HepG2 (cell line): ENCODE measurements around the gene PHKB.

Experiments
- ATF1 ChIP-seq: IDR thresholded peaks from 2 replicates; pipeline ENCODE4 v1.6.1; 2016; ENCODE audit warnings: mild to moderate bottlenecking, control low read depth
- BHLHE40 ChIP-seq: IDR thresholded peaks from 2 replicates; pipeline ENCODE4 v1.6.1; 2011; ENCODE audit warnings: low read length, improper control_type of control experiment
- EZH2 ChIP-seq: conservative IDR thresholded peaks from 2 replicates; pipeline ENCODE4 v1.6.1; 2012; ENCODE audit warnings: mild to moderate bottlenecking, low read depth, low read length, moderate library complexity
- KAT7 ChIP-seq: IDR thresholded peaks from 2 replicates; pipeline ENCODE4 v1.6.1; 2018; ENCODE audit warnings: borderline replicate concordance, missing compliant biosample characterization
- NR2F2 ChIP-seq: IDR thresholded peaks from 2 replicates; pipeline ENCODE4 v1.6.1; 2012; ENCODE audit warnings: low read depth, inconsistent platforms, borderline replicate concordance
- PHF8 ChIP-seq: sonication (generic); formaldehyde crosslinking; IDR thresholded peaks from 2 replicates; pipeline ENCODE4 v1.5.0; 2020; ENCODE audit warnings: missing genetic modification reagents
- RAD21 ChIP-seq: fragments of 450-650 bp; formaldehyde crosslinking; IDR thresholded peaks from 2 replicates; pipeline ENCODE4 v1.5.0; 2020; ENCODE audit warnings: mild to moderate bottlenecking
- TF ChIP-seq, protein P1 (sequence below): sonication (generic); formaldehyde crosslinking; IDR thresholded peaks from 2 replicates; pipeline ENCODE4 v1.5.0; 2020; ENCODE audit warnings: mild to moderate bottlenecking, missing genetic modification reagents, moderate library complexity

DNA sequence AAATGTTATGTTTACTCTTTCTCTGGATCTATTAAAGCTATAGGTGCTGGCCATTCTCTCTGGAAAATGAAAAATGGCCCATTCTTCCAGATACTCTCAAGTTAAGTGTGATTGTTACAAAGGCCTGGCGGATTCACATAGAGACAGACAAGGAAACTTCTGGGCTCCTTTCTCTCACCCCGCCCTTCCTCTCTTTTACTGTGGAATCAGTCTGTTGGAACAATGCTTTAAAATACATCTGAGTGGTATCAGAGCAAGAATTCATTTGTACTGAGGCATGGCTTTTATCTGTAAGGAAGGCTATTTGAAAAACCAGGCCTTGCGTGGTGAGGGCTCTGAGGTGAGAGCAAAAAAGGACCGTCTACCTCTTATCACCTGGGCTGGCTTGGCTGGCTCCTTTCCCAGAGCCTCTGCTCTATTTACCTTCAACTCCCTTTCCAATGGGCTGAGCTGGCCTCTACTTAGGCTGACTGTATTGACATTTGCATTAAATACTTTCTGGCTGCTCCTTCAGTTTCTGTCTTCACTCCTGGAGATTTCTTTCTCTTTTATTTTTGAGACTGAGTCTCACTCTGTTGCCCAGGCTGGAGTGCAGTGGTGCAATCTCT, 274.0 kb downstream of the PHKB start:
- TF ChIP-seq EZH2, result no peak
- TF ChIP-seq NR2F2, result no peak
- TF ChIP-seq ATF1 (CRISPR knock-in tag), result no peak
- TF ChIP-seq, protein P1, sequence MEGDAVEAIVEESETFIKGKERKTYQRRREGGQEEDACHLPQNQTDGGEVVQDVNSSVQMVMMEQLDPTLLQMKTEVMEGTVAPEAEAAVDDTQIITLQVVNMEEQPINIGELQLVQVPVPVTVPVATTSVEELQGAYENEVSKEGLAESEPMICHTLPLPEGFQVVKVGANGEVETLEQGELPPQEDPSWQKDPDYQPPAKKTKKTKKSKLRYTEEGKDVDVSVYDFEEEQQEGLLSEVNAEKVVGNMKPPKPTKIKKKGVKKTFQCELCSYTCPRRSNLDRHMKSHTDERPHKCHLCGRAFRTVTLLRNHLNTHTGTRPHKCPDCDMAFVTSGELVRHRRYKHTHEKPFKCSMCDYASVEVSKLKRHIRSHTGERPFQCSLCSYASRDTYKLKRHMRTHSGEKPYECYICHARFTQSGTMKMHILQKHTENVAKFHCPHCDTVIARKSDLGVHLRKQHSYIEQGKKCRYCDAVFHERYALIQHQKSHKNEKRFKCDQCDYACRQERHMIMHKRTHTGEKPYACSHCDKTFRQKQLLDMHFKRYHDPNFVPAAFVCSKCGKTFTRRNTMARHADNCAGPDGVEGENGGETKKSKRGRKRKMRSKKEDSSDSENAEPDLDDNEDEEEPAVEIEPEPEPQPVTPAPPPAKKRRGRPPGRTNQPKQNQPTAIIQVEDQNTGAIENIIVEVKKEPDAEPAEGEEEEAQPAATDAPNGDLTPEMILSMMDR (CRISPR knock-in tag), result no peak
- no peak for TF ChIP-seq KAT7 (CRISPR knock-in tag)
- TF ChIP-seq RAD21 (CRISPR knock-in tag), result no peak
- TF ChIP-seq BHLHE40, result no peak
- no peak for TF ChIP-seq PHF8 (CRISPR knock-in tag)
